HG03442 (cell line): ENCODE measurements around the gene WDFY4.

Experiments
- ATAC-seq: cut with Tn5 transposase; IDR thresholded peaks from one replicate; pipeline ENCODE4 v1.9.1; 2021; ENCODE audit warnings: mild to moderate bottlenecking, moderate library complexity; ENCODE audit not compliant: unreplicated experiment

The WDFY4 gene

DNA sequence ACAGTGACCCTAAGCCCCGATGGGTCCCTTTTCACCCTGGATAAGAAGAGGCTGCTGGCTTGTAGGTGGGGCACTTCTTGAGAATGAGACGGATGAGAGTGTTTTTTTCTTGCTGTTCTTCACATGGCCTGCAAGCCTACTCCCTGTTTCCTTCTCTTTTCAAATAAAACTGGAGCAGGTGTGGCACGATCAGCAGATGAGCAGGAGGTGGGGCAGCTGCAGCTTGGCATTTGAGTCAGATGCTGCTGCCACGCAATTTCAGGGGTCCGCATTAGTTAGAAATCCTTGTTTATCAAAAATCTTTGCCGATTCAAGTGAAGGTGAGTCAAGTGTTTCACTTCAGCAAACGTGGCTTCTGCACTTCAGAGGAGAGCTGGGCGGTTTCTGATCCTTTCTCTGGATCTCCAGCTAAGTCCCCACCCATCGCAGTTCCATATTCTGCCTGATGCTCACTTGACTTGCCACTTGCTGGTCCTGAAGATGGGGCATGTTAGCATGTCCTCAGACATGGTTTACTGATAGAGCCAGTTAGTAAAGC is 20.8 kb downstream of the WDFY4 start:
- ATAC-seq: no peak

DNA sequence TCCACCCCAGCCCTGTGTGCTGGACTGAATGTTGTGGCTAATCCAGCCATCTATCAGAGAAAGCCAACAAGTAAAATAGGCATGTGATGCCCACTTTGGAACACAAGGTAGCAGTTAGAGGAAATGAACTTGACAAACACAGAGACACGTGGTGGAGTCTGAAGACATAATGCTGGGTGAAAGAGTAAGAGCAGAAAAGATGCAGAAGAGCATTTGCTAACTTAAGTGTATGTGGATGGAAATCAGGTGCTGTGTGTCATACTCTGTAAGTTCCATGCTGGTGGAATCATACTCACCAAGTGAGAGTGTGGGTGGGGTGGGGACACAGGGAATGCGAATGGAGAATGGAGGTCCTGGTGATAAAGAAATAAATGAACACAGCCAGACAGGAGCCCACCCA is 22.8 kb downstream of the WDFY4 start:
- no peak for ATAC-seq

DNA sequence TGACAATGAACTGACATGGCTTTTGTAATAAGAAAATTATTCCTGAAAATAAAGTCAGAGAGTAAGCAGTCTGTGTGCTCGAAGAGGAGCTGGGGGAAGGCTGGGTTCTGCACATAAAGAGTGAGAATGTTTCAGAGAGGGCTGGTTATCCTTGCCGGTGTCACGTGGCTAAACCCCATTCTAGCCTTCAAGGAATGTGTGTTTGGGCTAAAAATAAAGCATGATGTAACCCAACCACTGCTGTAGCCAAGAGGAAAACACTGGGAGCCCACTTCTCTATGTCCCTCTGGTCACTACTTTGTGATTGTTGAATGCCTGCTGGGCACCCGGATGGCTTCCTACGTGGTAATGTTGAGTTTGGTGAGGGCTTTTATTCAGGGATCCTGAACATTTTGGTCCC is 23.5 kb downstream of the WDFY4 start:
- ATAC-seq: no peak

DNA sequence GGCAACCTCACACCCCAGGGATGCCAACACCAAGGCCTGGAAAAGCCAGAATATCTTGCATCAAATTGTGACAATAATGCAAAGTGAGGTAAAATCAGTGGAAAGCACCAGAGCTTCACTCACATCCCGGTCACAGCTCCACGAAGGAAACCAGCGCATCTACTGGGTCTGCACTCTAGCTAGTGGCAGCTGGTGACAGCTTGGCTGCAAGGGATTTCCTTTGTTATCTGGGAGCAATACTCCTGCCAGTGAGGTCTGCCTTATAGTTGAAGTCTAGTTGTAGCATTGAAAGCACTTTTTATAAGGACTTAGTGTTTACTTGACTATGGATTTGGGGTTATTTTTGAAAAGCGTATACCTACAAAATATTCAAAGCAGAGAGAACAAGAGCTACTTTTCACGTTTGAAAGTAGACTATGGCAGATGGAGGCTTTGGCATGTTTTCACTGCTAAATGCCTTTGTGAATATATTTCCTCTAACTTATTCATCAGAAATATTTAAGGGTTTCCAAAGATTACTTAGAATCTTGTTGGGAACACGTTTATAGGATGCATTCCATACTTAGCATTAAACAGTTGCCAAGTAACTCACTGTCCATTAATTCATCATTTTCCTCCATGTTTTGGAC is 26.1 kb downstream of the WDFY4 start:
- no peak for ATAC-seq

DNA sequence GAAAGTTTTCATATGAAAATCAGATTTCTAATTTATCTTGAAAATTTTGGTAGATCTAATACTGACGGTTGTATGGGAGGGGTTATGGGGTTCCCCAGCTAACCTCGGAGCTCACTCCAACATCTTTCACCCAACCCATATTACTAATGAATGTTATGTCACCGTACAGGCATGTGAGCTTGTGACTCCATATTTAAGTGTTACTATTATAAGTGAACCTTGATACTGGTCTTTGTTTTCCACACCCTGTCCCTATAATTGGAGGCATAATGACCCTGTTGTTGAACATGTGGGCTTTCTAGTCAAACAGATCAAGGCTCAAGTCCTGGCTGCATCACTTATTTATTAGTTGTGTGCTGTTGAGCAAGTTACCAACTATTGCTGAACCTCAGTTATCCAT is 27.2 kb downstream of the WDFY4 start:
- no peak for ATAC-seq

DNA sequence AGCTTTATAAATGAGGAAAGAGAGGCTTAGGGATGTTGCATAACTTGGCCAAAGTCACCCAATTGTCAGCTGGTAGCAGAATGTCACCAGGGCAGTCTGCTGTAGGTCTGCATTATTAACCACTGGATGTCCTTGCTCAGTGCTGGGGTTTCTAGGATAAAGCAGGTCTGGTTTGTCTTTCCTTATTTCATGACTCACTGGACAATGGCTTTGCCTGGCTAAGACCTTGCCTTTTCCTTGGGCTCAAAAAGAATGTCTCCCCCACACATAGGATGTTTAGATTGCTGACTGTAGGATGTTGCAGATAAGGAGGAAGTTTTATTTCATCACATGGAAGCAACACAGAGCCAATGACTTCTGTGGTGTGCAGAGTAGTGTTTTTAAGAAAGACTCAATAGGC is 29.4 kb downstream of the WDFY4 start:
- no peak for ATAC-seq

DNA sequence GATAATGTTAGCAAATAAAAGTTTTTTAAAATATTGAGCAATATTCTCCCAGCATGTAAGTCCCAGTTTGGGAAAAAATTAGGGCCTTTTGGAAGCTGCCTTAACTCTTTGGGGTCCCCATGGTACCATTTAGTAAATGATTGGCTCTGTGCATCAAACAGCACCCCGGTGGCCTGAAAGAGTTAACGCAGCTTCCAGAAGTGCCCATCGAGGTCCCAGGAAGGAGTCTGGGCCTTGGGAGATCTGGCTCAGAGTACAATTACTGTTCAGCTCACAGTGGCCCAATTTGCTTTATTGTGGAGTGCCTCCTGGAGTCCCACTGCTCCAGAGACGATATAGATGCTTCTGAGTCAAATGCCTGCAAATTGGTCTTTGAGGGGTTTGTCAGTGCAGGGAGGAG is 31.7 kb downstream of the WDFY4 start:
- no peak for ATAC-seq

DNA sequence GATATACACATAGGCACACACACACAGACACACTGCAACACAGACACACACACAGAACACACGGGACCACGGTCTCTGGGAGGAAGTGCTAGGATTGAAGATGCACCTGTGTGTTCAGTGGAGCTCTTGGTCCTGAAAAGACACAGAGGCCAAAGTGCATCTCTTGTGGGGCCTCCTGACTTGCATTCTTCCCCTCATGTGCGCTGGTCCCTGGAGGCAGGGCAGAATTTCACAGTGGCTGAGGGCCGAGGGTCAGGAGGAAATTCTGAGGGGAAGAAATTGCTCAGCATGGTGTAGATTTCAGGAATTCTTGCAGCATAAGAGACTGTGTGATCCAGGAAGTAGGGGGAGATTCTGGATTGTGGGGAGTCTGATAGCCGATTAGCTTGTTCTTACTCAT is 35.9 kb downstream of the WDFY4 start:
- ATAC-seq: no peak

DNA sequence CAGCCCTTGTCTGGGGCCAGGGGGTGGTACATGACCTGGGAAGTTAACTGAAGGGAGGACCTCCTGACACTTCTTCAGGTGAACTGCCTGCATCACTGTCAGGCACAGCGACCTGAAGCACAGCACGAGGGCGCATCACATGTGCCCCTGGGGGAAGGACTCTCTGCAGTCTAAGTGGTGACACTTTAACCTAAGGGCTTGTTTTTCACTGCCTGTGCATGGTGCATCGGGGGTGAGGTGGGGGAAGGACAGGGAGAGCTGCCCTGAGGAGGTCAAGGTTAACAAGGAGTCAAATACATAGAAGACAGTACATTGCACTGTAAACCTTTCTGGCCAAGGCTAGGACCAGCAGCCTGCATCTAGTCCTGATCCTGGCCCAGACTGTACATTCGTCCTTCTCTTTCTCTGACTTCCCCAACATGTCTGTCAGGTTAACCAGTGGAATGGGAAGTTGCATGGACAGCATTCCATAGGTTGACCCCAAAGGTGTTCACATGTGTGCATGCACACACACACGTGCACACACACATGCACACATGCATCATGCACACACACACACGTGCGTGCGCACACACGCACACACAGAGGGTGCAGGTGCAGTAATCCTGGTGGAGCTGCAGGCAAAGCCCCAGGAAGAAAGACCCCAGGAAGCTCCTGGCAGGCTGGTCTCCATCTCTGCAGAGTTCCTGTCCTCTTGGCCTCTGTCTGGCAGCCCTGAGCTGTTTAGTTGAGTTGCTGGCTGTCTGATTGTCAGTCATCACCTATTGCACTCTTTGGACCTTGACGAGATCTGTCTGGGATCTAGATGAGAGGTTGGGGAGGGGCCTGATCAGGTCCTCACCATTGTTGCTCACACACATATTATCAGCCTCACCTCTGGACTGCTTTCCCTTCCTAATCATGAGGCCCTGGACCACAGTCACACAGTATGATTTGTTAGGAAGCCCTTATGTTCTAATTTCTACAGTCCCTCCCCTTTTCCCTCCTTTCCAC is 37.8 kb downstream of the WDFY4 start:
- ATAC-seq: no peak

DNA sequence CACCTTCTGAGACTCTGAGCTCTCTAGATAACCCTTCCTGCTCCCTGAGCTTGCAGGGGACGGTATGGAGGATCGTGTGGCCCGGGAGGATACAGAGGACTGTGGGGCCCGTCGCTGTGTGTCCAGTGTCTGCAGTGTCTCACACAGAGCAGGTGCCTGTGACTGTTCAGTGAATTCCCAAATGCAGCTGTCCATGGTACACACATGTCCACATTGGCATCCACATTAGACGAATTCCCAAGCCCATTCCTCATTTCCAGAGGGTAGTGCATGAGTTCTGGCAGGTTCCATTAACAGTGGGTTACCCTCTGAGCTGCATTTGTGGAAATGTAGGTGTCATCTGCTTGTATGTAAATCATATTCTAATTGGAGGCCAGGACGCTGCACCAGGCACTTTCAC is 39.5 kb downstream of the WDFY4 start:
- ATAC-seq: no peak

DNA sequence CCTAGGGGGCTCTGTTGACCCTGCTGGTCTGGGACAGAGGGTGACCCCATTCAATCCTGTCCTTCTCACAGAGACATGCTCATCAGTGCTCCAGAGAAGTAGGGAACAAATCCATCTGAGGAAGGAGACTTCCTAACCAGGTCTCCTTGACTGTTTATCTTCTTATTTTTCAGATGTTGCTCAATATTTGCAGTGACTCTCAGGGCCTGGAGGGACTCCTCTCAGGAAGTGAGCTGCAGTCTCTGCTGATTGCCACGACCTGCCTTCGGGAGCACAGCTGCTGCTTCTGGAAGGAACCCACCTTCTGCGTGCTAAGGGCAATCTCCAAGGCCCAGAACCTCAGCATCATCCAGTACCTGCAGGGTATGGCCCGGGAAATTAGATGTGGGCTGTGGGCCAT is 41.0 kb downstream of the WDFY4 start:
- no peak for ATAC-seq

DNA sequence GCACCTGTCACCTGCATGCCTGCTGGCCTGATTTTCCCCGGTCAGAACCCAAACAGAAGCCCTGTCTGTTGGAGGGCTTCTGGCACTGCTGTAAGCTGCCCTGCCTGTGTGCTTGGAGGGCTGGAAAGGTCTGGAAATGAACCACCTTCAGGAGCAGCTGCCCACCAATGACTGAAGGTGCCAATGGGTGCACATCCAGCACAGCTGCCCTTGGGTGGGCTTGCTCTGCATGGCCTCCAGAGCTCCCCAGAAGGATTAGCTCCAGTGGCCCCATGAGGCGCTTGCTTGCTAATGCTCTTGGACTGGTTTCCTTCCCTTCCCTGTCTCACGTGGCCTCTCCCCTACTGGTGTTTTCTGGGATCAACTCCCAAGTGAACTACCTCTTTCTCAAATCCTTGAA is 43.2 kb downstream of the WDFY4 start:
- ATAC-seq: no peak

DNA sequence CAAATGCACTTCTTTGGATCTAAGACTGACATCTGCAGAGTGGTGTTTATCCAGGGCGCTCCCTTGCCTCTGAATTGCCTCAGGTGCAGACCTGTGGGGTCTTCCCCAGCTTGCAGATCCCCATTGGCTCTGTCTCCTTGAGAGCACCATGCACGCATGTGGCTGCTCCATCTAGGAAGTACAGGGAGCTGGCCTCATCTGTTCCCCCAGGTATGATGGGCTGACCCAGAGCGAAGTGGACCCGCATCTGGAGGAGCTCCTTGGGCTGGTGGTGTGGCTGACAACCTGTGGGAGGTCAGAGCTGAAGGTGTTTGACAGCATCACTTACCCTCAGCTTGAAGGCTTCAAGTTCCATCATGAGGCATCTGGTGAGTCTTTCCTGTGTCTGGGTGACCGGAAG is 44.5 kb downstream of the WDFY4 start:
- ATAC-seq: no peak

DNA sequence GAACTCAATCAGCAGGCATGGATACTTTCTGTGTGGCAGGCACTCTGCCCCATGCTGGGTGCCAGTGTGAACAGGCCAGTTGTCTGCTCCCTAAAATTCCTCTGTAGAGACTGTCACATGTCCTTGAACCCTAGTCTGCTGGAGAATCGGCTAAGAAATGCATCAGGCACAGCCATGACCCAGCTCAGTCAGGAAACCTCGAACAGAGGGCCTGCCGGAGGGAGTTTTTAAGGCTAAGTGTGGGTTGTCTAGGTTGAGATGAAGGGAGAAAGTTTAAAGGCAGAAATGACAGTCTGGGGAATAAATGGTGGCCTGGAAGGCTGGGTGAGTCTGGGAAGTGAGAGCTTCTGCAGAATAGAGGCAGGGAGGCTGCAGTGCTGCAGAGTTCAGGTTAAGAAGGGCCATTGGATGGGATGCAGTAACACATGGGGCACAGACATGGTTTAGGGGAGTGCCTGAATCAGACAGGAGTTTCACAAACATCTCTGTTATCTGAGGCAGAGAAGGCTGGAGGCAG is 45.3 kb downstream of the WDFY4 start:
- no peak for ATAC-seq

DNA sequence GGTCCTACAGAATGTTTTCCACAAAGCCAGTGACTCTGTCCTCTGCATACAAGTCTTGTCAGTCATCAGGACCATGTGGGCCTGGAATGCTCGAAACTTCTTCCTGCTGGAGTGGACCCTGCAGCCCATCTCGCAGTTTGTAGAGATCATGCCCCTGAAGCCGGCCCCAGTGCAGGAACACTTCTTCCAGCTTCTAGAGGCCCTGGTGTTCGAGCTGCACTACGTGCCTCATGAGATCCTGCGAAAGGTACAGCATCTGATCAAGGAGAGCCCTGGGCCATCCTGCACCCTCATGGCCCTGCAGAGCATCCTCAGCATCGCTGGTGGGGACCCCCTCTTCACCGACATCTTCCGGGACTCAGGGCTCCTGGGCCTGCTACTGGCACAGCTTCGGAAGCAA is 46.5 kb downstream of the WDFY4 start:
- ATAC-seq: no peak

DNA sequence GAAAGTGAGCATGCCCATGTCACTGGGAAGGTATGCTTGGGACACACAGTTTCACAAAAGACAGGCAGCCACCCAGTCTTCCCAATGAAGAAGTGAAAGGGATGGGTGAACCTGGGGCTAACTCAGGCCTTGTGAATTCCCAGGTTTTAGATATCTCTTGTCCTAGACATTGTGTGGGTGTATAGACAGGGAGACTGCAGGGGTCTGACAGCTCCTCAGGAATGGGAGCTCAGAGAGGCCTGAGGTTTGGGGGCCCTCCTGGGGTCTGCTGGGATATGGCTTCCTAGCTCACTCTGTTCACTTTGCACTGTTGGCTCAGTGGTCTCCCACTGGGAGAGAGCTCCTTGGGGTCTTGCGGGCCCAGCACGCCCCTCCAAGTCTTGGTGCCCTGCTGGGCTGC is 47.0 kb downstream of the WDFY4 start:
- no peak for ATAC-seq

DNA sequence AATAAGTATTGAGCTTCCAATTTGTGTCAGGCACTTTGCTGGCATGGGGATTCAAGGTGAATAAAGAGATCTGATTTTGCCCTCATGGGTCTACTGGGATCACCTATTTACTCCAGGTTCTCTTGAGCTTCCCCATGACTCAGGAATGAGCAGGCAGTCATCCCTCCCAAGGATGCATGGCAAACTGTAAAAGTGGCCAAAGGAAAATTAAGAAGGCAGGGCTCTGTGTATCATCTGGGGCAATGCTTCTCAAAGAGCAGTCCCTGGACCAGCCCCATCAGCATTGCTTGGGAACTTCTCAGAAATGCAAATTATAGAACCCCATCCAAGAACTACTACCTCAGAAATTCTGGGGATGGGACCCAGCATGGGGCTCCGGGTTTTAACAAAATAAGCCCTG is 48.7 kb downstream of the WDFY4 start:
- no peak for ATAC-seq

DNA sequence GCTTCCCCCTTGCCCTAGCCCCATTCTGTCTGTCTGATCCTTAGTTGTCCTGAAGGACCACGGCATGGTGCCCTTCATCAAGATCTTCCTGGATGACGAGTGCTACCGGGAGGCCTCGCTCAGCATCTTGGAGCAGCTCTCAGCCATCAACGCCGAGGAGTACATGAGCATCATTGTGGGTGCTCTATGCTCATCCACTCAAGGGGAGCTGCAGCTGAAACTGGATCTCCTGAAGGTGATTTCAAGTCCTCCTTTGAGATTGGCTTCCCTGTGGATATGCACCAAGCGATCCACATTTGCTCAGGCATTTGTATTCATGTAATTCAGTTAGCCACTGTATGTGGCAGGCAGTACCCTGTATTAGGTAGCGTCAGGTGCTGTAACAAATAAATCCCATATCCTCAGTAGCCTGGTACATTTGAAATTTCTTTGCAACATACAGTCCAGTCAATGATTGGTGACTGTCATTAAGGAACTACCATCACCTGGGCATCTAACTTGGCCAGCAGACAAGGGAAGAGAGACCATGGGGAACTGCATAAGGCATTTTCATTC is 51.2 kb downstream of the WDFY4 start:
- no peak for ATAC-seq

DNA sequence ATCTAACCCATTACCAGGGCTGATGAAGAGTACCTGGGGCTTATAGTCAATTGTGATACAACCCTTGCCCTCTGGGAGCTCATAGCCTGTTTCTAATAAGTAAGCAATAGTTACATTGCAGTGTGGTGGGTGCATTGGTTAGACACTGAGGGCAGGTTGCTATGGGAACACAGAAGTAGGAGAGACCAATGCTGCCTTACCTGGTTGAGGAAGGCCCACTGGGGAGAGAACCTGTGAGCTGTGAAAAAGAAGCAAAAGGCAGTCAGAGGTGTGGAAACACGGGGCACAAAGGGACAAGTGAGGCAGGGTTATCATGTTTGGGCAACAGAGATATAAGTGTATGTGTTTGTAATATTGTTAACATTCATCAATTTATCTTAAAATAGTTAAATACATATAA is 51.9 kb downstream of the WDFY4 start:
- ATAC-seq: no peak

DNA sequence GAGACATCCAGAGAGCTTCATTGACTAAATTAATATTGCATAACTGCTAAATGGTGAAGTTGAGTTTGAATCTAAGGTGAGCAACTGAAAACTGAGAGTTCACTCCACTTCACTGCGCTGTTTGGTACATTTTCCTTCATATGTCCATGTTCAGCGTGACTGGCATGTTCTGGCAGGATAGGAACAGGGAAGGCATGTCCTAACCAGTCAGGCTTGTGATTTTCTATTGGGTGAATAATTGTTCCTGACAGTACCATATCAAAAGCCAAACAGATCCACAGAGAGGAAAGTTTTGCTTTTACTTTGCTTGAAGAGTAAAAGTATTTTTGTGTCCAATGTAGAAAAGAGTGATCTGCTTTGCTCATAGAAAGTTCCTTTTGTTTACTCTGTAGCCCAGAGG is 53.2 kb downstream of the WDFY4 start:
- no peak for ATAC-seq

DNA sequence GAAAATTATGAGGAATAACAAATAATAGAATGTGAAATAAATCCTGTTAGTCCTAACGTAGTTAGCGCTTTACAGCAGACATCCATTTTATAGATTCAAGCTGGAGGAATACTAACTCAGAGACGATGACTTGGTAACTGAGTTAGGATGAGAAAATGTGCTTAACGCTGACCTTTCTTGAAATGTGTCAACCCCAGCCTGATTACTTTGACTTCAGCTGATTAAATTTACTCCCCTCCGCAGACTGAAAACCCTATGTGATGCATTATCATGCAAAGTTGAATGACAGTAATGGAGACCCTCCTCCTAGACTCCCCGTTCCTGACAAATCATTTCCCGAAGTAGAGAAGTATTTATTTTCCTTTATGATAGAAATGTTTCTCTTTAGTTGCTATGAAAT is 54.5 kb downstream of the WDFY4 start:
- ATAC-seq: no peak
